Astrocyte of the spinal cord (primary cell): ENCODE data around the gene GLRA3.

Source experiments
- DNase-seq: peaks from one replicate; pipeline ENCODE4 v3.0.0; 2011; ENCODE audit warnings: low read depth, low spot score
- H3K4me3 ChIP-seq: 2 replicates; pipeline ENCODE4 v1.5.1; 2011; ENCODE audit warnings: low read depth, mild to moderate bottlenecking, low read length, moderate library complexity
- in situ Hi-C: cut with HindIII; loops from 2 replicates; pipeline ENCODE4 v1.10.0; 2017; ENCODE audit warnings: low sequenced_read_pairs
- TF ChIP-seq, protein P1 (sequence below): IDR thresholded peaks from 2 replicates; pipeline ENCODE4 v1.5.1; 2012; ENCODE audit warnings: low read depth, mild to moderate bottlenecking, low read length, inconsistent platforms

The GLRA3 gene

DNA sequence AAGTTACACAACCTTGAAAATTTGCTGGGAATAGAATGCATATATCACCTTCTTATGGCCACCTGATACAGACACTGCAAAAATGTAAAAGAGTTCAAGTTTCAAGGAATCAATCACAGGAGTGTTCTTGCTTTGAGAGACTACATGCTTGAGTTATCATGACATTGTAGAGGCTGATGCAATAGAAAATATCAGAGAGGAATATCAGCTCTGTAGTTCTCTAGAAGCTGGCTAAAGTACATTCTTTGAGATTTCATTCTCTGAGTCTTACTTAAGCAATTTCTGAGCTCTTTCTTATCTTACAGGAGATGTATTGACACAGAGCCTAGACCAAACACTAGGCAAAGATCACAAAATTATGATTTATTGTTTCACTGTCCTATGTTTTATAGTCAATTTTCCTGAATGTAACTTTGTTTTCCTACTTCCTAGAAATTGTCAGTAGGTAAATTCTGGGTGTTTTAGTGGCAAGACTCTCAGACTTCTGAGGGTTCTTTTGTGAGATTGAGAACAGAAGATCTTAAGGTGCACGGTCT lies 154.7 kb downstream of the GLRA3 start:
- H3K4me3 ChIP-seq: no peak overlapping the region
- in situ Hi-C loops: no loop called here
- TF ChIP-seq, protein P1, sequence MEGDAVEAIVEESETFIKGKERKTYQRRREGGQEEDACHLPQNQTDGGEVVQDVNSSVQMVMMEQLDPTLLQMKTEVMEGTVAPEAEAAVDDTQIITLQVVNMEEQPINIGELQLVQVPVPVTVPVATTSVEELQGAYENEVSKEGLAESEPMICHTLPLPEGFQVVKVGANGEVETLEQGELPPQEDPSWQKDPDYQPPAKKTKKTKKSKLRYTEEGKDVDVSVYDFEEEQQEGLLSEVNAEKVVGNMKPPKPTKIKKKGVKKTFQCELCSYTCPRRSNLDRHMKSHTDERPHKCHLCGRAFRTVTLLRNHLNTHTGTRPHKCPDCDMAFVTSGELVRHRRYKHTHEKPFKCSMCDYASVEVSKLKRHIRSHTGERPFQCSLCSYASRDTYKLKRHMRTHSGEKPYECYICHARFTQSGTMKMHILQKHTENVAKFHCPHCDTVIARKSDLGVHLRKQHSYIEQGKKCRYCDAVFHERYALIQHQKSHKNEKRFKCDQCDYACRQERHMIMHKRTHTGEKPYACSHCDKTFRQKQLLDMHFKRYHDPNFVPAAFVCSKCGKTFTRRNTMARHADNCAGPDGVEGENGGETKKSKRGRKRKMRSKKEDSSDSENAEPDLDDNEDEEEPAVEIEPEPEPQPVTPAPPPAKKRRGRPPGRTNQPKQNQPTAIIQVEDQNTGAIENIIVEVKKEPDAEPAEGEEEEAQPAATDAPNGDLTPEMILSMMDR: no peak
- no peak for DNase-seq

DNA sequence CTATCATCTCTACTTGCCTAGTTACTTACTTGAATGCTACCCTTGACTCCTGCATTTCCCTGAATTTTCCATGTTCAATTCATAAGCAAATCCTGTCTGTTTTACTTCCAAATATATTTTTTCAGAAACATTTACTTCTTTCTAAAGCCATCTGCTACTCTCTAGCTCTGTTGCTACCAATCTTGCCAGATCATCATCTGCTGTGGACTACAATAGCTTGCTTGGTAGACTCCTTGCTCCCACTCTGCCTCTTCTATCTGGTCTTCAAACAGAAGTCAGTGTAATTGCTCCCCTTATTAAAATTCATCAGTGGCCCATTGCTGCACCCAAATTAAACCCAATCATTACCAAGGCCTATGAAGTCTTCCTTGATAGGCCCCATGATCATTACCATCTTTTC lies 155.2 kb downstream of the GLRA3 start:
- in situ Hi-C loops: no loop called here
- H3K4me3 ChIP-seq: no peak overlapping the region
- TF ChIP-seq, protein P1: no peak
- no peak for DNase-seq

DNA sequence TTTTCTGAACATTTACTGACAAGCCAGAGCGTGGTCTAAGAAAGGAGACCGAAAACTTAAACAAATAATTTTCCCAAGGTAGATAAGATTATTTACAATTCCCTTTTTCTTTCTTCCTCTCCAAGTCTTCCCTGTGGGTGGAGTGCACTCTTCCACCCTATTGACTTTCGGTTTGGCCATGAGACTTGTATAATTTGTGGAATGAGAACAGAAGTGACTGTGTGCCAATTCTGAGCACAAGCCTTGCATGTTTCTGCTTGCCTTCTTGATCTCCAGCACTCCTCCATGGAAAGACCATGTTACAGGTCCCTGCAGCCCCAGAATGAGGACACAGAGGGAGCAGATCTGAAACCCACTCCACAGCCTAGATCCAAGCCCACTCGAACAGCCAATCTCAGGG lies 156.8 kb downstream of the GLRA3 start:
- TF ChIP-seq, protein P1: no peak
- DNase-seq: no peak
- no peak overlapping the region for H3K4me3 ChIP-seq
- in situ Hi-C loops: no loop called here

DNA sequence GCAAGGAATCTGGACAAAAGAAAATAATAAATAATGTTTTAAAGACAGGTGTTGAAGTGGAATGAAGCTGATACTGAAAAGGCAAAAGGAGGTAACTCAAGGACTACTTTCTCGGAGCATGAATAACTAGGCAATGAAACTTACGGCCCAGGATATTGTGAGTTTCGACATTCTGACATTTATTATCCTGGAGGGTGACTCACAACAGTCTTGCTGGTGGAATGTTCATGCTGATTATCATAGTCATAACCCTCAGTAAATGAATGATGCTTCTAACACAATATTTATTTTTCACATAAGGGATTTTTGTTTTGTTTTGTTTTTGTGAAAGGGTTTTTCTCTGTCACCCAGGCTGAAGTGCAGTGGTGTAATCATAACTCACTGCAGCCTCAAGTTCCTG lies 159.8 kb downstream of the GLRA3 start:
- peak; percentile 86 for DNase-seq
- H3K4me3 ChIP-seq: no peak overlapping the region
- in situ Hi-C loops: no loop called here
- TF ChIP-seq, protein P1: no peak

DNA sequence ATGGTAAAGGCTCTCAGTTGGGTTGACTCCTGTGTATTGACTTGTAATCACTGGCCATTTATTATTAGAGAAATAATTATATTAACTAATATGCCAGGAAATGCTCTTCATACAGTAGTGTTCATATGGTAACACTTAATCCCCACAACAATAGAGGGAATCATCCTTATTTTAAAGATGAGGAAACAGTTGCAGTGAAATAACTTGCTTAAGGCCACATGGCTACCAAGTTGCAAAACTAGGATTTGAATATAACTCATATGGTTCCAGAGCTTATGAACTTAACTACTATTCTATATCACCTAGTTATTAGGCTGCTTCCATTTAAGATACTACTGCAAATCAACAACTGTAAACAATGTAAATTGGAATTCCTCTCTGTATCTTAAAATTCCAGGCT lies 163.2 kb downstream of the GLRA3 start:
- H3K4me3 ChIP-seq: no peak overlapping the region
- TF ChIP-seq, protein P1: no peak
- no peak for DNase-seq
- in situ Hi-C loops: no loop called here

DNA sequence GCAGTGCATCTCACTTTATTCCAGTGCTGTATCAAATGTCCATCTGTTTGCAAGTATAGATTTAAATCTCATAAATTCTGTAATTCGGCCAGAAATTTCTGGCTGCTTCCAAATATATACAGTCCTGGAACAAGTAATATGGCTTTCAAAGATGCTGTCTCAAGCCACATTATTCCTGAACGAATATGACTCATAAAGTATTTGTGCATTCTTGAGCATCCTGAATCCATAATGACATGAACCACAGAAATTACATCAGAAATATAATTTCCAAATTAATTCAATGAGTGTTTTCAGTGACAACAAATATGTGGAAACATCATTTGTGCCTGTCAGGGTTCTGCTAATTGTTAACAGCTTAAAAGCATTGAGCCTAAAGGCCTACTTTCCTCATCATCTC lies 165.8 kb downstream of the GLRA3 start:
- TF ChIP-seq, protein P1: no peak
- in situ Hi-C loops: no loop called here
- no peak overlapping the region for H3K4me3 ChIP-seq
- peak; percentile 54 for DNase-seq

DNA sequence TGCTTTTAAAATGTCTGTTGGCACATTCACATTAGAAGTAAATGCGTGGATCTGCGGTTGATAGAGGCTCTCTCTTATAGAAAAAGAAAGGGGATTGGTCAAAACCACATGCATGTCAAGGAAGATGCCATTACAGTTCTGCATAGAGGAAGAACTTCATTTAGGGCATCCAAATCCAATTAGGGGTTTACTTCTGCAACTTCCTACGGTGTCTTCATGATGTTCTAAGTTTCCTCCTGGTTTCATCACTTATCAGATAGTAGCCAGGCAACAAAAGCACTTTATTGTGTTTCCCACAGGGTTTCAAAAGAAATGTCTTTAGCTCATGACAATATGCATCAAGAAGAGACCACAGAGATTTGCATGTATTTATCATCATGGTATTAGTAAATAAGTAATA lies 170.8 kb downstream of the GLRA3 start:
- no peak for DNase-seq
- no peak overlapping the region for H3K4me3 ChIP-seq
- in situ Hi-C loops: no loop called here
- TF ChIP-seq, protein P1: no peak
